WERI-Rb-1 (cell line): ENCODE measurements around the gene IRF1.
A peak's percentile ranks its signal among the peaks of the same experiment; 100 is the strongest.

Source experiments
- DNase-seq: peaks from one replicate; pipeline ENCODE4 v3.0.0-alpha.2; 2020
- H3K27ac ChIP-seq: fragments of 250-450 bp; sonication (Bioruptor Pico); 2 replicates; pipeline ENCODE4 v1.5.1; 2020; ENCODE audit warnings: mild to moderate bottlenecking, moderate library complexity
- H3K27me3 ChIP-seq: fragments of 250-450 bp; sonication (Bioruptor Pico); 2 replicates; pipeline ENCODE4 v1.5.1; 2021; ENCODE audit warnings: mild to moderate bottlenecking, low read depth, moderate library complexity; ENCODE audit not compliant: insufficient read depth, severe bottlenecking
- H3K36me3 ChIP-seq: fragments of 250-450 bp; sonication (Bioruptor Pico); 2 replicates; pipeline ENCODE4 v1.5.1; 2020; ENCODE audit warnings: mild to moderate bottlenecking, moderate library complexity
- H3K4me3 ChIP-seq: 2 replicates; pipeline ENCODE4 v1.5.1; 2011; ENCODE audit warnings: low read depth, mild to moderate bottlenecking, control low read depth, low read length
- H3K9me3 ChIP-seq: fragments of 250-450 bp; sonication (Bioruptor Pico); 2 replicates; pipeline ENCODE4 v1.5.1; 2021; ENCODE audit warnings: mild to moderate bottlenecking, moderate library complexity; ENCODE audit not compliant: severe bottlenecking
- TF ChIP-seq, protein P1 (sequence below): IDR thresholded peaks from 2 replicates; pipeline ENCODE4 v1.5.1; 2011; ENCODE audit warnings: low read depth, mild to moderate bottlenecking, control low read depth, inconsistent platforms, low read length

IRF1 gene

DNA sequence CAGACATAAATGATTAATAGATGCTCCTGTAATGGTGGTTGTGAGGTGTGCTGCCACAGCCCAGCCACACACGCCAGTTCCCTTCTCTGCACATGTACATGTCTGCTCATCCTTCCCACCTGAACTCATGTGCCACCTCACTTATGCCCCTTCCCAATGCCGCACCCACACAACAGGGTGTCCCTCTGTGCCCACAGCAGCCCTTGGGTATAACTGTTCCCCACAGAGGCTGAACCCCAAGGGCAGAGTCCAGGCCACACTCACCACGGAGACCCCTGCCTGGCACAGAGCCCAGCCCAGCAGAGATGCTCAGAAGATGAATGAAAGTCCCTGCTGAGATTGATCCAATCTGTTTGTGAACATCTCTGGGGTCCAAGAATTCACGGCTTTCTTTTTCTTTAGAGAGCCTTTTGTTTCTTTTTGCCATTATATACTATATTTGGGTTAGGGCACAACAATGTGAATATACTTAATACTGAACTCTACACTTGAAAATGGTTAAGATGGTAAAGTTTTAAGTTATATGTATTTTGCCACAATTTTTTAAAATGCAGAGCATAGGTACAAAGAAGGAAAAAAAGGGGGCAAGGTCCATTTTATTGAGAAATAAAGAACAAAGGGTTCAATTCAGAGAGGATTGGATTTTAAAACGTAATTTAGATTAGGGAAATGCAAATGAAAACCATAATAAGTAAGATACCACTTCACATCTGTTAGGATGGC is 29.6 kb downstream of the IRF1 start:
- H3K9me3 ChIP-seq, result no peaks in the 10 kb centered on the region
- no peaks in the 10 kb centered on the region for H3K36me3 ChIP-seq
- TF ChIP-seq, protein P1, sequence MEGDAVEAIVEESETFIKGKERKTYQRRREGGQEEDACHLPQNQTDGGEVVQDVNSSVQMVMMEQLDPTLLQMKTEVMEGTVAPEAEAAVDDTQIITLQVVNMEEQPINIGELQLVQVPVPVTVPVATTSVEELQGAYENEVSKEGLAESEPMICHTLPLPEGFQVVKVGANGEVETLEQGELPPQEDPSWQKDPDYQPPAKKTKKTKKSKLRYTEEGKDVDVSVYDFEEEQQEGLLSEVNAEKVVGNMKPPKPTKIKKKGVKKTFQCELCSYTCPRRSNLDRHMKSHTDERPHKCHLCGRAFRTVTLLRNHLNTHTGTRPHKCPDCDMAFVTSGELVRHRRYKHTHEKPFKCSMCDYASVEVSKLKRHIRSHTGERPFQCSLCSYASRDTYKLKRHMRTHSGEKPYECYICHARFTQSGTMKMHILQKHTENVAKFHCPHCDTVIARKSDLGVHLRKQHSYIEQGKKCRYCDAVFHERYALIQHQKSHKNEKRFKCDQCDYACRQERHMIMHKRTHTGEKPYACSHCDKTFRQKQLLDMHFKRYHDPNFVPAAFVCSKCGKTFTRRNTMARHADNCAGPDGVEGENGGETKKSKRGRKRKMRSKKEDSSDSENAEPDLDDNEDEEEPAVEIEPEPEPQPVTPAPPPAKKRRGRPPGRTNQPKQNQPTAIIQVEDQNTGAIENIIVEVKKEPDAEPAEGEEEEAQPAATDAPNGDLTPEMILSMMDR, result no peak
- no peak overlapping the region for H3K27ac ChIP-seq
- no peak for DNase-seq
- no peak overlapping the region for H3K4me3 ChIP-seq
- no peaks in the 10 kb centered on the region for H3K27me3 ChIP-seq

DNA sequence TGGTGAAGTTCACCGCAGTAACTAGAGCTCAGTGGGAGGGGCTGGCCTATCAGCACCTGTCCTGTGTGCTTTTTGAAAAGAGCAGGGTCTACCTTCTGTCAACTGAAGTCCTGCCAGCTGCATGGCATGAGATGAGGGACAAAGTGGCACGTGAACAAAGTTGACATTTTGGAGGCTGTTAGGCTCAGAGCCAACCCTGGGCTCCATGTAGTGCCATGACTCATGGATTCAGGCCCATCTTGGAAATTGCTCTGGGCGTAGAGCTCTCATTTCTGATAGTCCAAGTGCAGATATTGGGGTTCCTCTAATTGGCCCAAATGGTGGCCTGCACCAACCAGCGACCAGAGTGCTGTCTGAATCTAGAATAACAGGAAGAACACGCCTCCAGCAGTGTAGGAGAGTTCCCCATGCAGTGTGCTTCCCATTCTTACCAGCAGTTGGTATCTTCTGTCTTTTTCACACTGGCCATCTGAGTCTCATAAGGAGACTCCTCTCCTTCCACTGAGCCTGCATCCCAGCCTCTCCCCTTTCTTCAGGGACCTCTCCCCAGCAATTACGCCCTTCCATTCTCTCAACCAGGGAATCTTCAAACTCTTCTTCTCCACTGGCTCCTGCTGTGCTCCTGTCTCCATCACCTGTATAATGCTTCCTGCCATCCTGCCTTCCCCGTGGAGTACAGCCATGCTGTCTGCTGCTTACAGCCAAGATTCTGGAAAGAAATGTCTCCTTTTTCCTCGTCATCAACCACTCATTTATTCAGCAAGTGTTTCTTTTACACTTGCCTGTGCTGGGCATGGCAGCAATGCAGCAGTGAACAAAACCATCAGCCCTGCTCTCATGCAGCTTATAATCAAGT is 30.4 kb downstream of the IRF1 start:
- Histone ChIP-seq H3K9me3 (no peaks in the 10 kb centered on the region), H3K4me3 (no peak overlapping the region), H3K36me3 (no peaks in the 10 kb centered on the region), H3K27ac (no peak overlapping the region), H3K27me3 (no peaks in the 10 kb centered on the region)
- TF ChIP-seq, protein P1, result peak; percentile 12; the same call in 1 of the 2 replicates
- DNase-seq, result no peak

DNA sequence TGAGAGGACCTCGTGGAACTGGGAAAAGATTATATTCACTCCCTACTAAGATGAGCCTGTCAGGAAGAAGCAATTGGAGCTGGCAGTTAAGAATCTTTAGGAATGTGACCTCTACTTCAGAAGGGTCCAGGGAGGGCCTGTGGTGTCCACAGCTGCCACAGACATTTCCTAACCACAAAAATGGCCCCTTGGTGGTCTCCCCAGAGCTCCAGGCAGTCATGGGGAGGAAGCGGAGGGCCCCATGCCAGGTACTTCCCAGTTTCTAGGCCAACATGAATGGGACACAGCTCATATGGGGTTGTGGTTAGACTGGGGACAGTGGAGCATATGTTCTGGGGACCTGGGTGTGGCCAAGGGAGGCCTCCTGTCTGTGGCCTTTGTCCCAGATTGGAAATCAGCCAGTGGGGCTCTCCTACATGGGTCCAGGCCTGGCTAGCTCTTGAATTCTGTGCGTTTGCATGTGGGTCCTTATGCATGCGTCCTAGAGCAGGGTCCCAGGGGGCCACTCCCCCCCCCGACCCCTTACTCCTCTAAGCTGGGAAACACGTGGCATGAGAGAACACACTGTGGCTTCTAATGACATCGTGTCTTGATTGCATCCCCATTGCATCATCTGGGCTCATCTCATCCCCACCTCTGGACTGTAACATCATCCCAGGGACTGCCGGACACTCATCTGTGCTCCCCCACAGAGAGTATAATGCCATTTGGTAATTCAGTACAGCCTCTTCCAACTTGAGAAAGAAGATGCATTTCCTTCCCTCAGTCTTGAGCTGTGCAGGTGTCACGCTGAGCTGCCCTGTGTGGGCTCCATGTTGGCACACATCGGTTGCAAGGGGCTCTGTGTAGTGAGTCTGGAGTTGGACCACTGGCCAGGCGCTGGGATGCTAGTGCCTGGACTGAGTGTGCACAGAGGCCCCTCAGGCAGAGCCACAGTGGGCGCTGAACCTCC is 31.3 kb downstream of the IRF1 start:
- Histone ChIP-seq H3K4me3 (no peak overlapping the region), H3K36me3 (no peaks in the 10 kb centered on the region), H3K27me3 (no peaks in the 10 kb centered on the region), H3K9me3 (no peaks in the 10 kb centered on the region), H3K27ac (no peak overlapping the region)
- TF ChIP-seq, protein P1, result no peak
- DNase-seq, result no peak

DNA sequence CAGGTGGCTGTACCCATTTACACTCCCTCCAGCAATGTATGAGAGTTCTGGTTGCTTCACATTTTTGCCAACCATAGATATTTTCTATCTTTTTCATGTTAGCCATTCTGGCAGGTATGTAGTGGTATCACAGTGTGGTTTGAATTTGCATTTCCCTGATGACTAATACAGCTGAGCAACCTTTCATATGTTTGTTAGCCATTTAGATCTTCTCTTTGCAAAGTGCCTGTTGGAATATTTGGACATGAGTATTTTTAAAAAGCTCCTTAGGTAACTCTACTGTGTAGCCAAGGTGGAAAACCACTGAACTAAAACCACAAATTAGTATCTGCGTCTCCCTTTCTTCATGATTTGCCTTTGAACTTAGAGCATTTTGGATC is 31.9 kb downstream of the IRF1 start:
- Histone ChIP-seq H3K27me3 (no peaks in the 10 kb centered on the region), H3K36me3 (no peaks in the 10 kb centered on the region), H3K27ac (no peak overlapping the region), H3K4me3 (no peak overlapping the region), H3K9me3 (no peaks in the 10 kb centered on the region)
- TF ChIP-seq, protein P1, result no peak
- DNase-seq, result no peak

DNA sequence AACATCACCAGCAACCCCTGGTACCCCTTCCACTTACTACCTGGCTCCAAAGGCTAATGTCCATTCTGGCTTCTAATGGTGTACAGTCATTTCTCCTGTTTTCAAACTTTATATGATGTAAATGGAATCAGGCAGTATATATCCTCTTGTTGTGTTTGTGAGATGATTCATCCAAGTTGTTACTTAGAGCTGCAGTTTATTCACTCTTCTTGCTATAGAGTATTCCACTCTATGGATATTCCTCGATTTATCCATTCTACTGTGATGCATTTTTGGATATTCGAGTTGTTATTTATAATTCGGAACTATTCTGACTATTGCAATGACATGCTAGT is 32.4 kb downstream of the IRF1 start:
- H3K36me3 ChIP-seq, result no peaks in the 10 kb centered on the region
- H3K9me3 ChIP-seq, result no peaks in the 10 kb centered on the region
- H3K27ac ChIP-seq, result no peak overlapping the region
- TF ChIP-seq, protein P1, result no peak
- DNase-seq, result no peak
- H3K27me3 ChIP-seq, result no peaks in the 10 kb centered on the region
- no peak overlapping the region for H3K4me3 ChIP-seq
